ENCODE measurements around the gene WWOX. TPM values are rescaled to one million over a fixed set of nuclear protein-coding genes. Genes with fewer than 3 reads are reported as not detected.

Gene WWOX
- total and polyA plus RNA-seq, 2 of the 13 experiments (the other 11 are each of a cell fraction or from before 2014, with no cell fraction given), result 9.1 to 37.4 TPM

- TF ChIP-seq ZFP36 (IDR thresholded peaks at IDR 0.05; ENCODE audit: borderline replicate concordance, low read depth, low read length, partially characterized antibody), result no peak
- no peak for TF ChIP-seq ZNF224 (CRISPR knock-in tag; IDR thresholded peaks at IDR 0.05)
- no peak for TF ChIP-seq ZZZ3 (CRISPR knock-in tag; IDR thresholded peaks at IDR 0.05; ENCODE audit: borderline replicate concordance)
- no peak for TF ChIP-seq ZNF576 (CRISPR knock-in tag; IDR thresholded peaks at IDR 0.05)
- 0 out of 2 replicates have a peak, but pooled peaks have one; percentile 27 for TF ChIP-seq ZGPAT (CRISPR knock-in tag; IDR thresholded peaks at IDR 0.05)
- no peak for TF ChIP-seq ZNF747 (CRISPR knock-in tag; IDR thresholded peaks at IDR 0.05; ENCODE audit: borderline replicate concordance)
- TF ChIP-seq PHB2 (IDR thresholded peaks at IDR 0.05; ENCODE audit: partially characterized antibody), result no peak
- TF ChIP-seq CREB3 (CRISPR knock-in tag; IDR thresholded peaks at IDR 0.05), result no peak
- TF ChIP-seq JUN (CRISPR knock-in tag; IDR thresholded peaks at IDR 0.05), result no peak
- no peak for TF ChIP-seq ZSCAN9 (CRISPR knock-in tag; IDR thresholded peaks at IDR 0.05; ENCODE audit: borderline replicate concordance)
- TF ChIP-seq FOXO1 (CRISPR knock-in tag; IDR thresholded peaks at IDR 0.05), result no peak
- TF ChIP-seq YY1 (IDR thresholded peaks at IDR 0.05; ENCODE audit: insufficient read depth, insufficient replicate concordance, low read depth, low read length), result no peak
- no peak for TF ChIP-seq MEIS1 (CRISPR knock-in tag; IDR thresholded peaks at IDR 0.05; ENCODE audit: borderline replicate concordance)
- TF ChIP-seq HDAC1 (CRISPR knock-in tag; IDR thresholded peaks at IDR 0.05), result no peak; the same call in 1 of the 2 replicates
- no peak for TF ChIP-seq SNAPC2 (CRISPR knock-in tag; IDR thresholded peaks at IDR 0.05)
- no peak for TF ChIP-seq RORA (CRISPR knock-in tag; IDR thresholded peaks at IDR 0.05)
- TF ChIP-seq ZNF292 (CRISPR knock-in tag; IDR thresholded peaks at IDR 0.05; ENCODE audit: borderline replicate concordance, low read depth), result peak; percentile 64; the same call in 1 of the 2 replicates
- TF ChIP-seq GLI4 (CRISPR knock-in tag; IDR thresholded peaks at IDR 0.05; ENCODE audit: borderline replicate concordance), result no peak
- TF ChIP-seq NR3C1 (CRISPR knock-in tag; IDR thresholded peaks at IDR 0.05), result no peak
- TF ChIP-seq ZFP90 (CRISPR knock-in tag; IDR thresholded peaks at IDR 0.05; ENCODE audit: borderline replicate concordance), result no peak
- TF ChIP-seq KDM4B (CRISPR knock-in tag; IDR thresholded peaks at IDR 0.05), result no peak
- no peak for TF ChIP-seq ZNF432 (CRISPR knock-in tag; IDR thresholded peaks at IDR 0.05; ENCODE audit: borderline replicate concordance)
- no peak for TF ChIP-seq NFKBIZ (CRISPR knock-in tag; IDR thresholded peaks at IDR 0.05)
- TF ChIP-seq CSRNP2 (CRISPR knock-in tag; conservative IDR thresholded peaks at IDR 0.05; ENCODE audit: low read depth), result no peak
- no peak for TF ChIP-seq ZNF121 (CRISPR knock-in tag; IDR thresholded peaks at IDR 0.05)
- no peak for TF ChIP-seq ZNF782 (CRISPR knock-in tag; IDR thresholded peaks at IDR 0.05; ENCODE audit: borderline replicate concordance)
- no peak for TF ChIP-seq KAT7 (CRISPR knock-in tag; IDR thresholded peaks at IDR 0.05; ENCODE audit: borderline replicate concordance)
- TF ChIP-seq ZFP36L1 (CRISPR knock-in tag; IDR thresholded peaks at IDR 0.05), result 0 out of 2 replicates have a peak, but pooled peaks have one; percentile 71
These were observed 193.5 kb downstream of the WWOX start (continued) for GRCh38 chr16:78292844-78293380.
